Upper lobe of left lung (tissue), 4 donors: Measurements from ENCODE around the gene BOD1.

ENCODE experiments used
- CTCF ChIP-seq, 6 experiments: fragments of 450-650 bp in 4 of 6; fragments of 200-600 bp in 2 of 6; sonication (generic) in 2 of 6; IDR thresholded peaks; one replicate each; pipeline ENCODE4 v1.5.1; 2016 to 2019; ENCODE audit warnings: antibody characterized with exemption in 6 of 6
- EP300 ChIP-seq, 4 donors: sonication (generic); formaldehyde crosslinking; IDR thresholded peaks; one replicate each; pipeline ENCODE4 v1.5.1; 2017; ENCODE audit warnings: antibody characterized with exemption in 4 of 4, control low read depth in 2 of 4
- POLR2A ChIP-seq, 4 donors: fragments of 450-650 bp; IDR thresholded peaks; one replicate each; pipeline ENCODE4 v1.5.1; 2016 to 2017; ENCODE audit warnings: antibody characterized with exemption in 4 of 4, mild to moderate bottlenecking in 2 of 4
- POLR2AphosphoS5 ChIP-seq, 2 donors: sonication (generic); formaldehyde crosslinking; IDR thresholded peaks; one replicate each; pipeline ENCODE4 v1.5.1; 2017; ENCODE audit warnings: antibody characterized with exemption in 2 of 2

GRCh38 chr5:173570321-173571090 lies 45.9 kb downstream of the BOD1 start:
- TF ChIP-seq POLR2A (IDR thresholded peaks at IDR 0.05), result no peak
- TF ChIP-seq CTCF (IDR thresholded peaks at IDR 0.05), result no peak
- no peak for TF ChIP-seq EP300 (IDR thresholded peaks at IDR 0.05)
- no peak for TF ChIP-seq POLR2AphosphoS5 (IDR thresholded peaks at IDR 0.05)
